ENCODE data around the gene CARD11.

The CARD11 gene

GRCh38 chr7:2974093-2974819 is 69.4 kb downstream of the CARD11 start:
- peaks cover 22% of the 10 kb centered on the region for H3K4me1 Mint-ChIP-seq
- TF ChIP-seq CTCF (IDR thresholded peaks at IDR 0.05): no peak
- H3K27ac Mint-ChIP-seq: peak overlapping the region; percentile 24
- no peaks in the 10 kb centered on the region for H3K36me3 Mint-ChIP-seq (ENCODE audit: low read depth)
- peaks cover 17% of the 10 kb centered on the region for H3K27me3 Mint-ChIP-seq (ENCODE audit: low read depth, poor library complexity)
- H3K9me3 Mint-ChIP-seq: no peaks in the 10 kb centered on the region
- no peak overlapping the region for H3K4me3 Mint-ChIP-seq
- DNase-seq: no peak

- Mint-ChIP-seq H3K36me3 (ENCODE audit: low read depth) (no peaks in the 10 kb centered on the region), H3K4me1 (peaks cover 9% of the 10 kb centered on the region), H3K9me3 (no peaks in the 10 kb centered on the region), H3K27me3 (ENCODE audit: low read depth, poor library complexity) (peaks cover 14% of the 10 kb centered on the region), H3K4me3 (no peak overlapping the region), H3K27ac (no peak overlapping the region)
- TF ChIP-seq CTCF (IDR thresholded peaks at IDR 0.05): no peak
- no peak for DNase-seq
Measured at GRCh38 chr7:2972835-2973161, 70.9 kb downstream of the CARD11 start.

- Mint-ChIP-seq H3K4me3 (no peak overlapping the region), H3K27ac (no peak overlapping the region), H3K9me3 (no peaks in the 10 kb centered on the region), H3K4me1 (peaks cover 9% of the 10 kb centered on the region), H3K27me3 (ENCODE audit: low read depth, poor library complexity) (peaks cover 11% of the 10 kb centered on the region), H3K36me3 (ENCODE audit: low read depth) (no peaks in the 10 kb centered on the region)
- no peak for TF ChIP-seq CTCF (IDR thresholded peaks at IDR 0.05)
- no peak for DNase-seq
Measured at GRCh38 chr7:2971914-2972834, 71.5 kb downstream of the CARD11 start.

GRCh38 chr7:2970861-2971260 is 72.8 kb downstream of the CARD11 start:
- H3K36me3 Mint-ChIP-seq (ENCODE audit: low read depth): no peaks in the 10 kb centered on the region
- no peak for DNase-seq
- H3K27me3 Mint-ChIP-seq (ENCODE audit: low read depth, poor library complexity): peaks cover 6% of the 10 kb centered on the region
- no peak overlapping the region for H3K4me3 Mint-ChIP-seq
- peaks cover 8% of the 10 kb centered on the region for H3K4me1 Mint-ChIP-seq
- peaks cover 10% of the 10 kb centered on the region for H3K9me3 Mint-ChIP-seq
- no peak overlapping the region for H3K27ac Mint-ChIP-seq
- no peak for TF ChIP-seq CTCF (IDR thresholded peaks at IDR 0.05)

- H3K27me3 Mint-ChIP-seq (ENCODE audit: low read depth, poor library complexity): peaks cover 6% of the 10 kb centered on the region
- H3K27ac Mint-ChIP-seq: no peak overlapping the region
- no peak for TF ChIP-seq CTCF (IDR thresholded peaks at IDR 0.05)
- peaks cover 15% of the 10 kb centered on the region for H3K9me3 Mint-ChIP-seq
- peaks cover 4% of the 10 kb centered on the region for H3K4me1 Mint-ChIP-seq
- DNase-seq: no peak
- no peaks in the 10 kb centered on the region for H3K36me3 Mint-ChIP-seq (ENCODE audit: low read depth)
- H3K4me3 Mint-ChIP-seq: no peak overlapping the region
Measured at GRCh38 chr7:2970307-2970664, 73.4 kb downstream of the CARD11 start.

All from nephron progenitor cell (in vitro differentiated cells).